Mesothelial cell of epicardium (in vitro differentiated cells): ENCODE results near the gene TTC7B. TPM values are rescaled to one million over a fixed set of nuclear protein-coding genes. Genes with fewer than 3 reads are reported as not detected.

Source experiments
- DNase-seq, 2 experiments: peaks; one replicate each; pipeline ENCODE4 v3.0.0; 2021; ENCODE audit warnings: low spot score in 2 of 2; ENCODE audit not compliant: unreplicated experiment in 2 of 2
- H3K27ac Mint-ChIP-seq: 2 replicates; pipeline ENCODE4 v1.8.0; 2021; ENCODE audit warnings: mixed read lengths
- H3K27me3 Mint-ChIP-seq: 2 replicates; pipeline ENCODE4 v1.8.0; 2021; ENCODE audit warnings: low read depth, mixed read lengths
- H3K36me3 Mint-ChIP-seq: 2 replicates; pipeline ENCODE4 v1.8.0; 2021; ENCODE audit warnings: mixed read lengths
- H3K4me1 Mint-ChIP-seq: 2 replicates; pipeline ENCODE4 v1.8.0; 2021; ENCODE audit warnings: mixed read lengths
- H3K4me3 Mint-ChIP-seq: 2 replicates; pipeline ENCODE4 v1.8.0; 2021; ENCODE audit warnings: mild to moderate bottlenecking, moderate library complexity, mixed read lengths
- H3K9me3 Mint-ChIP-seq: 2 replicates; pipeline ENCODE4 v1.8.0; 2021; ENCODE audit warnings: mixed read lengths
- CTCF ChIP-seq: fragments of 200-600 bp; sonication (generic); IDR thresholded peaks from one replicate; pipeline ENCODE4 v1.5.0; 2021; ENCODE audit warnings: antibody characterized with exemption; ENCODE audit not compliant: unreplicated experiment
- total RNA-seq: library from RNA; stranded (reverse); gene quantifications from 3 replicates; pipeline ENCODE4 v1.2.1, GENCODE V29; 2021

The TTC7B gene
- total RNA-seq, 1 donor from 2014 or later = 56.5 TPM

GRCh38 chr14:90567991-90568390 lies 248.2 kb downstream of the TTC7B start:
- Mint-ChIP-seq H3K4me1 (peaks cover 15% of the 10 kb centered on the region), H3K4me3 (no peak overlapping the region), H3K27me3 (no peaks in the 10 kb centered on the region), H3K36me3 (peaks cover 27% of the 10 kb centered on the region), H3K27ac (no peak overlapping the region), H3K9me3 (no peaks in the 10 kb centered on the region)
- no peak for TF ChIP-seq CTCF
- DNase-seq = no peak

- Mint-ChIP-seq H3K4me3 (no peak overlapping the region), H3K27me3 (no peaks in the 10 kb centered on the region), H3K4me1 (peaks cover 15% of the 10 kb centered on the region), H3K36me3 (peaks cover 21% of the 10 kb centered on the region), H3K27ac (no peak overlapping the region), H3K9me3 (no peaks in the 10 kb centered on the region)
- no peak for TF ChIP-seq CTCF
- DNase-seq = no peak
Observed at GRCh38 chr14:90567191-90567590, 249.0 kb downstream of the TTC7B start.

GRCh38 chr14:90566481-90566880 lies 249.7 kb downstream of the TTC7B start:
- no peaks in the 10 kb centered on the region for H3K27me3 Mint-ChIP-seq
- no peak for TF ChIP-seq CTCF
- H3K27ac Mint-ChIP-seq = no peak overlapping the region
- H3K9me3 Mint-ChIP-seq = no peaks in the 10 kb centered on the region
- H3K4me3 Mint-ChIP-seq = no peak overlapping the region
- H3K4me1 Mint-ChIP-seq = peaks cover 15% of the 10 kb centered on the region
- DNase-seq = no peak
- peaks cover 17% of the 10 kb centered on the region for H3K36me3 Mint-ChIP-seq

GRCh38 chr14:90564496-90564895 lies 251.7 kb downstream of the TTC7B start:
- Mint-ChIP-seq H3K27me3 (no peaks in the 10 kb centered on the region), H3K9me3 (no peaks in the 10 kb centered on the region), H3K4me1 (peaks cover 14% of the 10 kb centered on the region), H3K27ac (no peak overlapping the region), H3K4me3 (no peak overlapping the region), H3K36me3 (peaks cover 6% of the 10 kb centered on the region)
- no peak for DNase-seq
- TF ChIP-seq CTCF = no peak

- no peak overlapping the region for H3K27ac Mint-ChIP-seq
- H3K36me3 Mint-ChIP-seq = peaks cover 6% of the 10 kb centered on the region
- no peaks in the 10 kb centered on the region for H3K27me3 Mint-ChIP-seq
- no peak overlapping the region for H3K4me3 Mint-ChIP-seq
- H3K4me1 Mint-ChIP-seq = no peaks in the 10 kb centered on the region
- no peak for DNase-seq
- H3K9me3 Mint-ChIP-seq = no peaks in the 10 kb centered on the region
- no peak for TF ChIP-seq CTCF
Observed at GRCh38 chr14:90562652-90563051, 253.6 kb downstream of the TTC7B start.

GRCh38 chr14:90561920-90562319 lies 254.3 kb downstream of the TTC7B start:
- Mint-ChIP-seq H3K27me3 (no peaks in the 10 kb centered on the region), H3K4me3 (no peak overlapping the region), H3K36me3 (peaks cover 3% of the 10 kb centered on the region), H3K4me1 (no peaks in the 10 kb centered on the region), H3K9me3 (no peaks in the 10 kb centered on the region), H3K27ac (no peak overlapping the region)
- no peak for TF ChIP-seq CTCF
- no peak for DNase-seq
